ENCODE results near the gene RAB26. TPM values are rescaled to one million over a fixed set of nuclear protein-coding genes. Genes with fewer than 3 reads are reported as not detected.

The RAB26 gene
- total and polyA plus RNA-seq, 4 donors: 1.9 to 3.9 (median 3.0) TPM

DNA sequence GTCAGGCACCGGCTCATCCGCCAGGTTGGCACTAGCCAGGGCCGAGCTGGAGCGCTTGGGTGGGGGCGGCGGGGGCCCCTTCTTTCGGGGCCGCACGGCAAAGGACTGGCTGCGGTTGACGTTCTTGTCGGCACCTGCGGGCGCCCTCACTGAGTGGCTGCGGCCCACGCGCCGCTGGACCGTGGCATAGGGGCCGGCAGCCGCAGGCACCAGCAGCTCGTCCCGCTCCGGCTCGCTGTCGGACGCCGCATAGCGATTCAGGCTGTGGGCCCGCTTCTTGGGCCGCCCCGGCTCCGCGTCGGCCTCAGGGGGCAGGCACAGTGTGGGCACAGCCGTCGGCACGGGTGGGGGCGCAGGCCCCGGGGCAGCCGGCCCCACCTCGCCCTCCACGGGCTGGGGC lies 32.0 kb downstream of the RAB26 start:
- no peak for DNase-seq (ENCODE audit: low spot score)
- no peaks in the 10 kb centered on the region for H3K9me3 ChIP-seq (ENCODE audit: control insufficient read depth in 4 of 4, low read length in 3 of 4)
- no peaks in the 10 kb centered on the region for H3K4me1 ChIP-seq (ENCODE audit: control insufficient read depth in 4 of 4, insufficient read depth in 4 of 4, low read length in 3 of 4)
- no peak overlapping the region for H3K27ac ChIP-seq (ENCODE audit: low read depth in 1 of 2, low read length in 2 of 2)
- H3K27me3 ChIP-seq (ENCODE audit: control insufficient read depth in 4 of 4, insufficient read depth in 4 of 4, low read length in 3 of 4): no peaks in the 10 kb centered on the region
- H3K9ac ChIP-seq (ENCODE audit: low read depth in 1 of 2, low read length in 2 of 2): no peak overlapping the region
- 96% methylated on average over 43 of the region's 43 CpGs for WGBS
- peaks cover 5 to 20% (median 8%) of the 10 kb centered on the region in 4 donors for H3K36me3 ChIP-seq (ENCODE audit: control insufficient read depth in 4 of 4, insufficient read depth in 3 of 4, low read depth in 1 of 4, low read length in 3 of 4)
- TF ChIP-seq JUND (IDR thresholded peaks at IDR 0.05) (no peak), GABPA (IDR thresholded peaks at IDR 0.05 in 1 of 2, conservative IDR thresholded peaks at IDR 0.05 in 1 of 2) (no peak), RXRA (IDR thresholded peaks at IDR 0.05) (no peak), ZBTB33 (IDR thresholded peaks at IDR 0.05) (no peak), RAD21 (IDR thresholded peaks at IDR 0.05) (no peak), YY1 (IDR thresholded peaks at IDR 0.05) (no peak), FOXA1 (IDR thresholded peaks at IDR 0.05) (no peak), REST (IDR thresholded peaks at IDR 0.05) (no peak), SP1 (IDR thresholded peaks at IDR 0.05) (no peak), FOXA2 (IDR thresholded peaks at IDR 0.05) (no peak), HNF4G (IDR thresholded peaks at IDR 0.05) (no peak), HNF4A (conservative IDR thresholded peaks at IDR 0.05) (no peak)
- H3K4me3 ChIP-seq (ENCODE audit: low read depth in 1 of 3, low read length in 3 of 3): no peak overlapping the region

GRCh38 chr16:2180962-2181923 lies 32.8 kb downstream of the RAB26 start:
- H3K4me1 ChIP-seq (ENCODE audit: control insufficient read depth in 4 of 4, insufficient read depth in 4 of 4, low read length in 3 of 4): no peaks in the 10 kb centered on the region
- H3K36me3 ChIP-seq (ENCODE audit: control insufficient read depth in 4 of 4, insufficient read depth in 3 of 4, low read depth in 1 of 4, low read length in 3 of 4): peaks cover 2 to 12% (median 6%) of the 10 kb centered on the region in 4 donors
- TF ChIP-seq ZBTB33 (IDR thresholded peaks at IDR 0.05): no peak
- no peak for TF ChIP-seq SP1 (IDR thresholded peaks at IDR 0.05)
- TF ChIP-seq RXRA (IDR thresholded peaks at IDR 0.05): no peak
- no peak for TF ChIP-seq TAF1 (conservative IDR thresholded peaks at IDR 0.05)
- no peak for TF ChIP-seq GABPA (IDR thresholded peaks at IDR 0.05 in 1 of 2, conservative IDR thresholded peaks at IDR 0.05 in 1 of 2)
- no peak for TF ChIP-seq HNF4A (conservative IDR thresholded peaks at IDR 0.05)
- TF ChIP-seq JUND (IDR thresholded peaks at IDR 0.05): no peak
- no peak for TF ChIP-seq YY1 (IDR thresholded peaks at IDR 0.05)
- no peak for TF ChIP-seq EGR1 (IDR thresholded peaks at IDR 0.05; ENCODE audit: low read depth in 2 of 2)
- TF ChIP-seq, protein P1, sequence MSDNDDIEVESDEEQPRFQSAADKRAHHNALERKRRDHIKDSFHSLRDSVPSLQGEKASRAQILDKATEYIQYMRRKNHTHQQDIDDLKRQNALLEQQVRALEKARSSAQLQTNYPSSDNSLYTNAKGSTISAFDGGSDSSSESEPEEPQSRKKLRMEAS (IDR thresholded peaks at IDR 0.05): no peak
- TF ChIP-seq RAD21 (IDR thresholded peaks at IDR 0.05): no peak
- TF ChIP-seq FOXA2 (IDR thresholded peaks at IDR 0.05): no peak
- no peaks in the 10 kb centered on the region for H3K9me3 ChIP-seq (ENCODE audit: control insufficient read depth in 4 of 4, low read length in 3 of 4)
- no peaks in the 10 kb centered on the region for H3K27me3 ChIP-seq (ENCODE audit: control insufficient read depth in 4 of 4, insufficient read depth in 4 of 4, low read length in 3 of 4)
- 91% methylated on average over 46 of the region's 46 CpGs for WGBS
- DNase-seq (ENCODE audit: low spot score): no peak
- H3K27ac ChIP-seq (ENCODE audit: low read depth in 1 of 2, low read length in 2 of 2): no peak overlapping the region
- no peak overlapping the region for H3K9ac ChIP-seq (ENCODE audit: low read depth in 1 of 2, low read length in 2 of 2)
- no peak overlapping the region for H3K4me3 ChIP-seq (ENCODE audit: low read depth in 1 of 3, low read length in 3 of 3)

All from liver (tissue), 9 donors.